Measurements from ENCODE around the gene TLR7.

TLR7 gene

DNA sequence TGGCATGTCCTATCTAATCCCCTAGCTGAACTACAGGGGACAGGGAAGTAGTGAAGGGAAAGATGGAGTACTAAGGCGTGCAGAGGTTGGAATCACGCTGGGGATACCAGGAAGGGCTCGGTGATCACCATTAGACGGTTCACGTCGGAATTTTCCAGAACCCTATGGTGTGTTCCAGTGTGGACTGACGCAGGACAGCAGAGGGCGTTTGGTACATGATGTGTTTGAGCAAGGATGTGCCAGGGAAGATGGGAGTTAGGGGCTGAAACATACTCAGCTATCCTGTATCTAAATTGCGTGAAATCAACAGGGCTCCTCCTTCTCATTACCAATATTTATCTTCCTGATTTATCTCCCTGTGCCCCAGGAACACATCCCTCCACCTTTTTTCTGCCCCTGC is 41.9 kb upstream of the TLR7 start:
- Histone ChIP-seq H2AK5ac (ENCODE audit: low read length) (no peak overlapping the region), H3K79me2 (ENCODE audit: control insufficient read depth, insufficient read depth, low read length, poor library complexity) (no peaks in the 10 kb centered on the region), H4K12ac (ENCODE audit: low read depth, low read length) (no peak overlapping the region), H2BK120ac (ENCODE audit: insufficient read depth, low read length, poor library complexity) (no peak overlapping the region), H3K79me1 (ENCODE audit: low read length) (peaks cover 3% of the 10 kb centered on the region), H3K14ac (ENCODE audit: low read length) (no peak overlapping the region), H2AFZ (ENCODE audit: insufficient read depth, low read length, poor library complexity) (no peak overlapping the region), H3K9me3 (ENCODE audit: insufficient read depth, low read depth, low read length) (no peaks in the 10 kb centered on the region), H3K4me2 (ENCODE audit: low read length) (no peak overlapping the region), H3K4me3 (ENCODE audit: low read depth, low read length) (no peak overlapping the region), H3K4me1 (ENCODE audit: control insufficient read depth in 1 of 2, insufficient read depth in 2 of 2, low read length in 2 of 2) (peaks cover 2% of the 10 kb centered on the region in 2 experiments), H3K9ac (ENCODE audit: low read length) (no peak overlapping the region), H3K36me3 (ENCODE audit: control insufficient read depth in 1 of 2, insufficient read depth in 2 of 2, low read length in 2 of 2) (peaks cover 3% of the 10 kb centered on the region in 2 experiments), H3K4ac (ENCODE audit: low read depth, low read length) (no peak overlapping the region), H3K23ac (ENCODE audit: low read length) (no peak overlapping the region), H2BK5ac (ENCODE audit: low read depth, low read length, poor library complexity) (no peak overlapping the region), H3K27ac (ENCODE audit: low read depth, low read length) (peak overlapping the region; percentile 40), H3K18ac (ENCODE audit: low read length) (no peak overlapping the region), H3K27me3 (ENCODE audit: insufficient read depth, low read length) (no peaks in the 10 kb centered on the region), H4K91ac (ENCODE audit: low read depth, low read length) (no peak overlapping the region), H4K8ac (ENCODE audit: low read depth, low read length) (no peak overlapping the region), H2BK12ac (ENCODE audit: low read length) (no peak overlapping the region)
- DNase-seq: no peak
- no CpG with 5 or more reads among the region's 9 CpGs for WGBS (ENCODE audit: extremely low coverage, insufficient coverage, insufficient read length)

- no peak overlapping the region for H2BK120ac ChIP-seq (ENCODE audit: insufficient read depth, low read length, poor library complexity)
- H3K79me1 ChIP-seq (ENCODE audit: low read length): peaks cover 3% of the 10 kb centered on the region
- H3K14ac ChIP-seq (ENCODE audit: low read length): no peak overlapping the region
- no peak overlapping the region for H2AK5ac ChIP-seq (ENCODE audit: low read length)
- no peak overlapping the region for H2BK5ac ChIP-seq (ENCODE audit: low read depth, low read length, poor library complexity)
- peak overlapping the region; percentile 53 for H3K27ac ChIP-seq (ENCODE audit: low read depth, low read length)
- H2AFZ ChIP-seq (ENCODE audit: insufficient read depth, low read length, poor library complexity): no peak overlapping the region
- no peaks in the 10 kb centered on the region for H3K79me2 ChIP-seq (ENCODE audit: control insufficient read depth, insufficient read depth, low read length, poor library complexity)
- peaks cover 0 to under 1% of the 10 kb centered on the region in 2 experiments for H3K36me3 ChIP-seq (ENCODE audit: control insufficient read depth in 1 of 2, insufficient read depth in 2 of 2, low read length in 2 of 2)
- H3K4me1 ChIP-seq (ENCODE audit: control insufficient read depth in 1 of 2, insufficient read depth in 2 of 2, low read length in 2 of 2): peaks cover 2% of the 10 kb centered on the region in 2 experiments
- no peak overlapping the region for H4K8ac ChIP-seq (ENCODE audit: low read depth, low read length)
- no peaks in the 10 kb centered on the region for H3K9me3 ChIP-seq (ENCODE audit: insufficient read depth, low read depth, low read length)
- no peak overlapping the region for H3K23ac ChIP-seq (ENCODE audit: low read length)
- H3K4me3 ChIP-seq (ENCODE audit: low read depth, low read length): no peak overlapping the region
- H4K12ac ChIP-seq (ENCODE audit: low read depth, low read length): no peak overlapping the region
- no peak overlapping the region for H3K9ac ChIP-seq (ENCODE audit: low read length)
- H3K18ac ChIP-seq (ENCODE audit: low read length): no peak overlapping the region
- no peaks in the 10 kb centered on the region for H3K27me3 ChIP-seq (ENCODE audit: insufficient read depth, low read length)
- H3K4ac ChIP-seq (ENCODE audit: low read depth, low read length): no peak overlapping the region
- H2BK12ac ChIP-seq (ENCODE audit: low read length): no peak overlapping the region
- H3K4me2 ChIP-seq (ENCODE audit: low read length): no peak overlapping the region
- peak; percentile 72 to 92 for DNase-seq
- no peak overlapping the region for H4K91ac ChIP-seq (ENCODE audit: low read depth, low read length)
- WGBS (ENCODE audit: extremely low coverage, insufficient coverage, insufficient read length): no CpG with 5 or more reads among the region's 8 CpGs
These were observed 41.1 kb upstream of the TLR7 start for GRCh38 chrX:12825801-12826200.

DNA sequence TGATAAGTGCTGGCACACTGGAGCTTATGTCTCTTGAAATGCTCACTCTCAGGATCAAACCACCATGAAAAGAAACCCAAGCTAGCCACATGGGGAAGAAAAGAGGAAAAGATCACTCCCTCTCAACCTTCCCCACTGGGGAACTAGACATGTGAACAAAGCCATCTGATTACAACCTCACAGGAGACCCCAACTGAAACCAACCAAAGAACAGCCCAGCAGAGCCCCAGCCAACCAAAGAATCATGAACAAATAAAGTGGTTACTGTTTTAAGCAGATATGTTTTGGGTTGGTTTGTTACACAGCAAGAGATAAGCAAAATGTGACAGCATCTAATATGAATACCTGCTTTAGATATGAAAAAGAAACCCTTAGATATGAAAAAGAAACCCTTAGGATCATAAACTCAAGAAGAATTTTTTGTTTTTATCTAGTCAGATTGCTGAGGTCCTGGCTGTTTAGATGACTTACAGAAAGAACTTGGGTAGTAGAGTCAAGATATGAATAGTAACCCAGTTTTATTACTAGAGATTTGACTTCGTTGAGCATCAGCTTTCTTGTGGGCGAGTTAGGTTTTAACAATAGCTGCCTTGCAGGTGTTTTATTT is 23.7 kb upstream of the TLR7 start:
- Histone ChIP-seq H3K27me3 (ENCODE audit: insufficient read depth, low read length) (no peaks in the 10 kb centered on the region), H3K9ac (ENCODE audit: low read length) (no peak overlapping the region), H3K9me3 (ENCODE audit: insufficient read depth, low read depth, low read length) (no peaks in the 10 kb centered on the region), H4K91ac (ENCODE audit: low read depth, low read length) (no peak overlapping the region), H3K4me3 (ENCODE audit: low read depth, low read length) (no peak overlapping the region), H3K79me1 (ENCODE audit: low read length) (no peaks in the 10 kb centered on the region), H3K4me1 (ENCODE audit: control insufficient read depth in 1 of 2, insufficient read depth in 2 of 2, low read length in 2 of 2) (no peaks in the 10 kb centered on the region), H4K8ac (ENCODE audit: low read depth, low read length) (no peak overlapping the region), H3K79me2 (ENCODE audit: control insufficient read depth, insufficient read depth, low read length, poor library complexity) (no peaks in the 10 kb centered on the region), H3K4ac (ENCODE audit: low read depth, low read length) (no peak overlapping the region), H3K23ac (ENCODE audit: low read length) (no peak overlapping the region), H2BK12ac (ENCODE audit: low read length) (no peak overlapping the region), H2AK5ac (ENCODE audit: low read length) (no peak overlapping the region), H3K27ac (ENCODE audit: low read depth, low read length) (no peak overlapping the region), H2BK5ac (ENCODE audit: low read depth, low read length, poor library complexity) (no peak overlapping the region), H3K14ac (ENCODE audit: low read length) (no peak overlapping the region), H2AFZ (ENCODE audit: insufficient read depth, low read length, poor library complexity) (no peak overlapping the region), H3K18ac (ENCODE audit: low read length) (no peak overlapping the region), H3K4me2 (ENCODE audit: low read length) (no peak overlapping the region), H4K12ac (ENCODE audit: low read depth, low read length) (no peak overlapping the region), H2BK120ac (ENCODE audit: insufficient read depth, low read length, poor library complexity) (no peak overlapping the region), H3K36me3 (ENCODE audit: control insufficient read depth in 1 of 2, insufficient read depth in 2 of 2, low read length in 2 of 2) (no peaks in the 10 kb centered on the region)
- no CpG with 5 or more reads among the region's 2 CpGs for WGBS (ENCODE audit: extremely low coverage, insufficient coverage, insufficient read length)
- no peak for DNase-seq

DNA sequence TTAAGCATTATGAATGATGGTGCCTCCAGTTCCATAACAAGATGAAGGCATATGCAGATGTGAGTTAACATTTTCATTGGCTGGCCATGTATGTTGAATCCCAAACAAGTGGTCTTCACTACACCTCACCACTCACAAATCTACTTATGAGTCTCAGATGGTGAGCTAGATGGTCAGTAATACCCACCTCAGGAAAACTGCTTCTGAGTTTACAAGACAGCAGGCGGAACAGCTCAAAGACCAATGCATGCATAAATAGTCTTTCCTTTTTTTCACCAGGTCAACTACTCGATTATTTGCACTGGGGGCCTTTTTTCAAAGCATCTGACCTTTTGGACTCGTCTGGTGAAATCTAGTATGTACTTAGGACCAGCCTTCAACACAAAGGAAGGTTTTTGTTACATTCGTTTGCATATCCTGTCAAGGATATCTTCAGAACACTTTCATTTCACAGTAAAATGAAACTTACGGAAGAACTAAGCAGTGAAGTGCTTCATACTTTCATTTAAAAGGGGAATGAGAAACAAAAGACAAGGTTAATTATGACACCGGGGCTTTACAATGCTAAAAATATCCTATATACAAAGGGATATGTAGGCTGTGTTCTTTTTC is 23.1 kb upstream of the TLR7 start:
- H3K18ac ChIP-seq (ENCODE audit: low read length): no peak overlapping the region
- no peak for DNase-seq
- H3K4me1 ChIP-seq (ENCODE audit: control insufficient read depth in 1 of 2, insufficient read depth in 2 of 2, low read length in 2 of 2): no peaks in the 10 kb centered on the region
- H3K79me2 ChIP-seq (ENCODE audit: control insufficient read depth, insufficient read depth, low read length, poor library complexity): no peaks in the 10 kb centered on the region
- no peak overlapping the region for H3K23ac ChIP-seq (ENCODE audit: low read length)
- no CpG with 5 or more reads among the region's 6 CpGs for WGBS (ENCODE audit: extremely low coverage, insufficient coverage, insufficient read length)
- no peak overlapping the region for H3K14ac ChIP-seq (ENCODE audit: low read length)
- H4K12ac ChIP-seq (ENCODE audit: low read depth, low read length): no peak overlapping the region
- H3K27ac ChIP-seq (ENCODE audit: low read depth, low read length): no peak overlapping the region
- no peak overlapping the region for H4K91ac ChIP-seq (ENCODE audit: low read depth, low read length)
- H3K9me3 ChIP-seq (ENCODE audit: insufficient read depth, low read depth, low read length): no peaks in the 10 kb centered on the region
- no peak overlapping the region for H3K4me3 ChIP-seq (ENCODE audit: low read depth, low read length)
- H2AFZ ChIP-seq (ENCODE audit: insufficient read depth, low read length, poor library complexity): no peak overlapping the region
- no peaks in the 10 kb centered on the region for H3K36me3 ChIP-seq (ENCODE audit: control insufficient read depth in 1 of 2, insufficient read depth in 2 of 2, low read length in 2 of 2)
- H3K79me1 ChIP-seq (ENCODE audit: low read length): no peaks in the 10 kb centered on the region
- no peaks in the 10 kb centered on the region for H3K27me3 ChIP-seq (ENCODE audit: insufficient read depth, low read length)
- H2BK12ac ChIP-seq (ENCODE audit: low read length): no peak overlapping the region
- no peak overlapping the region for H4K8ac ChIP-seq (ENCODE audit: low read depth, low read length)
- no peak overlapping the region for H3K9ac ChIP-seq (ENCODE audit: low read length)
- H3K4me2 ChIP-seq (ENCODE audit: low read length): no peak overlapping the region
- H2BK5ac ChIP-seq (ENCODE audit: low read depth, low read length, poor library complexity): no peak overlapping the region
- no peak overlapping the region for H2AK5ac ChIP-seq (ENCODE audit: low read length)
- H3K4ac ChIP-seq (ENCODE audit: low read depth, low read length): no peak overlapping the region
- no peak overlapping the region for H2BK120ac ChIP-seq (ENCODE audit: insufficient read depth, low read length, poor library complexity)

All from trophoblast cell (in vitro differentiated cells and primary cell).